K562 (cell line): ENCODE measurements around the gene MYOCD. TPM values are rescaled to one million over a fixed set of nuclear protein-coding genes. Genes with fewer than 3 reads are reported as not detected.

ENCODE experiments used
- ATAC-seq: fragments of 200-7000 bp; cut with Tn5 transposase; 3 replicates; pipeline ENCODE4 v1.9.1; 2020; ENCODE audit warnings: moderate library complexity
- BruUV-seq: library from RNA; stranded (reverse); fragments of 400-500 nt; replicated peaks from 2 replicates; lab custom pipeline; 2021; lab: Mats Ljungman, UMichigan
- CTCF ChIA-PET: fragments of 300-600 bp; formaldehyde crosslinking; extraction: SDS; loops from one replicate; lab custom pipeline; 2021; ENCODE audit warnings: low intra/inter-chr PET ratio; lab: Yijun Ruan, JAX
- POLR2A ChIA-PET: fragments of 300-600, 350-650 bp; sonication (Branson Sonifier 250); formaldehyde crosslinking; extraction: SDS; loops from one replicate; lab custom pipeline; 2021; ENCODE audit warnings: antibody characterized with exemption, inconsistent platforms; lab: Yijun Ruan, JAX
- DNase-seq, 4 experiments: peaks; one replicate each; pipeline versions ENCODE4 v3.0.0 to v3.0.0-alpha.2; 2011 to 2018; ENCODE audit warnings: low spot score in 3 of 4, mixed read lengths in 3 of 4; ENCODE audit errors: extremely low read depth in 1 of 4
- FAIRE-seq: peaks from 2 replicates; lab custom pipeline; 2011; peaks lifted over from hg19 to GRCh38; lab: Jason Lieb, UNC
- H2AFZ ChIP-seq: 2 replicates; pipeline ENCODE4 v1.6.0; 2011; ENCODE audit warnings: low read depth, low read length, control low read depth, inconsistent platforms
- H3K27ac ChIP-seq: fragments of 200-600 bp; 3 replicates; pipeline ENCODE4 v1.8.0; 2011; ENCODE audit warnings: low read depth, mild to moderate bottlenecking, control low read depth, inconsistent platforms, low read length, moderate library complexity, mixed read lengths; ENCODE audit errors: extremely low read depth
- H3K27me3 ChIP-seq, 2 experiments: fragments of 300-600 bp in 1 of 2; 2 replicates in 1 of 2; 3 replicates in 1 of 2; pipeline versions ENCODE4 v1.6.0 to v1.8.0; 2011; ENCODE audit warnings: inconsistent platforms in 2 of 2, low read length in 2 of 2, mild to moderate bottlenecking in 1 of 2, mixed read lengths in 1 of 2, moderate library complexity in 1 of 2; ENCODE audit not compliant: control insufficient read depth in 2 of 2, insufficient read depth in 2 of 2
- H3K36me3 ChIP-seq: fragments of 300-600 bp; 3 replicates; pipeline ENCODE4 v1.8.0; 2011; ENCODE audit warnings: mild to moderate bottlenecking, low read length, inconsistent platforms; ENCODE audit not compliant: control insufficient read depth, insufficient read depth
- H3K4me1 ChIP-seq, 2 experiments: fragments of 200-600 bp in 1 of 2; replicated peaks in 1 of 2; 2 replicates in 1 of 2; 3 replicates in 1 of 2; pipeline versions ENCODE4 v1.5.1 to v1.8.0; 2011; ENCODE audit warnings: inconsistent platforms in 2 of 2, low read length in 2 of 2, mild to moderate bottlenecking in 1 of 2, mixed read lengths in 1 of 2, moderate library complexity in 1 of 2; ENCODE audit not compliant: control insufficient read depth in 2 of 2, insufficient read depth in 2 of 2
- H3K4me2 ChIP-seq: 2 replicates; pipeline ENCODE4 v1.6.1; 2011; ENCODE audit warnings: low read length, control low read depth, inconsistent platforms, mixed read lengths; ENCODE audit not compliant: insufficient read depth
- H3K4me3 ChIP-seq: fragments of 200-600 bp; sonication (generic), shearing (Covaris generic); 2 replicates; pipeline ENCODE4 v1.5.1; 2016; ENCODE audit warnings: control low read depth, inconsistent platforms
- H3K79me2 ChIP-seq: fragments of 200-600 bp; 3 replicates; pipeline ENCODE4 v1.8.0; 2011; ENCODE audit warnings: low read length, inconsistent platforms; ENCODE audit not compliant: control insufficient read depth, insufficient read depth
- H3K9ac ChIP-seq, 2 experiments: 2 replicates each; pipeline versions ENCODE4 v1.6.0 to v1.6.1; 2011; ENCODE audit warnings: low read depth in 2 of 2, low read length in 2 of 2, control low read depth in 1 of 2, inconsistent platforms in 1 of 2, mild to moderate bottlenecking in 1 of 2, mixed read lengths in 1 of 2; ENCODE audit not compliant: insufficient read depth in 1 of 2
- H3K9me1 ChIP-seq: one replicate; pipeline ENCODE4 v1.6.0; 2011; ENCODE audit warnings: inconsistent platforms, mild to moderate bottlenecking, low read length, moderate library complexity; ENCODE audit not compliant: control insufficient read depth, insufficient read depth
- H3K9me3 ChIP-seq: replicated peaks from 2 replicates; pipeline ENCODE4 v1.5.1; 2011; ENCODE audit warnings: low read depth, low read length, inconsistent platforms; ENCODE audit not compliant: control insufficient read depth, insufficient read depth
- H4K20me1 ChIP-seq: replicated peaks from 2 replicates; pipeline ENCODE4 v1.6.1; 2011; ENCODE audit warnings: low read length, inconsistent platforms, mixed read lengths; ENCODE audit not compliant: control insufficient read depth, insufficient read depth
- CBFA2T3 ChIP-seq: fragments of 450-650 bp; IDR thresholded peaks from 2 replicates; pipeline ENCODE4 v1.6.1; 2017
- GABPA ChIP-seq: fragments of 200-800 bp; sonication (Bioruptor generic); conservative IDR thresholded peaks from 2 replicates; pipeline ENCODE4 v1.6.1; 2016; ENCODE audit warnings: low read depth, missing genetic modification characterization, missing compliant biosample characterization
- KHSRP ChIP-seq: fragments of 450-650 bp; IDR thresholded peaks from 2 replicates; pipeline ENCODE4 v1.6.1; 2017
- MTA3 ChIP-seq: fragments of 450-650 bp; formaldehyde crosslinking; IDR thresholded peaks from 2 replicates; pipeline ENCODE4 v1.6.1; 2017; ENCODE audit warnings: mild to moderate bottlenecking, borderline replicate concordance
- NR2F6 ChIP-seq: fragments of 450-650 bp; formaldehyde crosslinking; IDR thresholded peaks from 2 replicates; pipeline ENCODE4 v1.4.0; 2020; ENCODE audit warnings: mild to moderate bottlenecking
- PTBP1 ChIP-seq: fragments of 200-400 bp; formaldehyde crosslinking; IDR thresholded peaks from 2 replicates; pipeline ENCODE4 v1.6.1; 2017; ENCODE audit warnings: low read depth, low read length
- TAL1 ChIP-seq: fragments of 450-650 bp; IDR thresholded peaks from 2 replicates; pipeline ENCODE4 v1.6.1; 2016; ENCODE audit warnings: mild to moderate bottlenecking
- ZNF143 ChIP-seq: sonication (generic); formaldehyde crosslinking; IDR thresholded peaks from 2 replicates; pipeline ENCODE4 v1.9.0; 2022; ENCODE audit warnings: mild to moderate bottlenecking, missing genetic modification reagents
- ZNF445 ChIP-seq: fragments of 250-450 bp; sonication (Bioruptor Pico); IDR thresholded peaks from 2 replicates; pipeline ENCODE4 v1.4.0; 2020; ENCODE audit warnings: low read depth, mild to moderate bottlenecking, moderate library complexity
- WGBS: fragments of 100-300 bp; shearing (Covaris generic); methylation state at CpG from one replicate; pipeline ENCODE4 v1.1.6; 2016; ENCODE audit warnings: low coverage, mixed read lengths; ENCODE audit not compliant: insufficient coverage; ENCODE audit errors: missing lambda C conversion rate; 5-methylcytosine and 5-hydroxymethylcytosine counted together
- in situ Hi-C: fragments of 300-500 bp; cut with MboI; formaldehyde crosslinking; loops from 4 replicates; pipeline ENCODE4 v1.15.0; 2018; ENCODE audit warnings: inconsistent platforms, mixed read lengths
- intact Hi-C: fragments of 100-400 bp; cut with micrococcal nuclease; formaldehyde crosslinking; loops from 2 replicates; pipeline ENCODE4 v1.14.2; 2022
- polyA plus RNA-seq, 8 experiments: library from polyadenylated mRNA; depleted of rRNA in 4 of 8; stranded (reverse) in 5 of 8; unstranded in 3 of 8; fragments of >200 nt; fragmentation: Nextera tagmentation in 2 of 8; fragmentation: Illumina TruSeq in 1 of 8; extraction: Ambion mirVana in 2 of 8; extraction: Trizol in 1 of 8; gene quantifications; 2 replicates each; pipeline versions ENCODE4 v1.2.1 to v1.2.3, GENCODE V29; 2011 to 2014; ENCODE audit warnings: inconsistent platforms in 1 of 8, missing spikeins in 1 of 8
- total RNA-seq, 7 experiments: library from RNA; depleted of rRNA in 6 of 7; stranded (reverse); fragments of >200 nt in 6 of 7; fragmentation: Illumina TruSeq in 2 of 7; extraction: Trizol in 2 of 7; gene quantifications; 2 replicates each; pipeline versions ENCODE4 v1.2.1 to v1.2.3, GENCODE V29; 2011 to 2021; ENCODE audit warnings: low replicate concordance in 1 of 7
- TF ChIP-seq, protein P1 (sequence below): fragments of 250-450 bp; sonication (Bioruptor Pico); IDR thresholded peaks from 2 replicates; pipeline ENCODE4 v1.5.0; 2022; ENCODE audit warnings: mild to moderate bottlenecking
- TF ChIP-seq, protein P2 (sequence below): sonication (generic); formaldehyde crosslinking; IDR thresholded peaks from 2 replicates; pipeline ENCODE4 v1.8.0; 2022; ENCODE audit warnings: missing genetic modification reagents, mild to moderate bottlenecking, moderate library complexity, borderline replicate concordance
- TF ChIP-seq, protein P3 (sequence below), 2 experiments: fragments of 150-350 bp in 1 of 2; IDR thresholded peaks; 2 replicates each; pipeline ENCODE4 v1.6.1; 2012 to 2016; ENCODE audit warnings: low read depth in 2 of 2, low read length in 2 of 2, mild to moderate bottlenecking in 1 of 2, moderate library complexity in 1 of 2
- TF ChIP-seq, protein P4 (sequence below): fragments of 450-650 bp; IDR thresholded peaks from 2 replicates; pipeline ENCODE4 v1.6.1; 2016

MYOCD gene
- total and polyA plus RNA-seq, 9 of the 15 experiments (the other 6 are each of a cell fraction or from before 2014, with no cell fraction given) = not detected

DNA sequence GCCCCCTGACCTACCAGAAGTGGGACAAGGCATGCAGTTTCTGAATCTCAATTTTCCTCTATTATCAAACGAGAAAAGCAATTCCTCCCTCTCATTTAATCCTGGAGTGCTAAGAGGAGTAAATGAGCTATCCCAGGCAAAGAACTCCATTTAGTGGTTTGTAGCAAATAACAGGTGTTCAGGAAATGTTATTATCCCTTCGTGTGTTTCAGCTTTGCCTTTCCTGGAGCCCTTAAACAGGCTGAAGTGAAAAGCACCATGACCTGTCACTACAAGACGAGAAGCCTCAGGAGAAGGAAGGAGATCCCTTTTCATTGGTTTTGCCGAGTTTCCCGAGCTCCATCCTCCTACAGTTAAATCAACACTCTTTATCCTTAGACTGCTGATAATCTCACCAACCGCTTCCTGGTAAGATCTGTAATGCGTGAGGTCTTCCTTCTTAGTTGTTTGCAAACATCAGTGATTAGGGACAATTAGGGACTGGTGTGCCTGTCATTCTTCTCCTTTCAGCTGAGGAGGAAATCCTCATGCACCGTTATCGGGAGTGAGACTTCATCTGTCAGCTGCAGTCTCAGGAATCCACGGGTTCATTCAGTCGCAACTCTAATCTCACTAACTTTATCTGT is 30.8 kb upstream of the MYOCD start:
- H4K20me1 ChIP-seq = no peaks in the 10 kb centered on the region
- no peaks in the 10 kb centered on the region for H3K79me2 ChIP-seq
- H3K9me1 ChIP-seq = no peaks in the 10 kb centered on the region
- FAIRE-seq (no peak), DNase-seq (peak in 1 of 4 experiments; percentile 2), ATAC-seq (no peak)
- ChIA-PET POLR2A (no interaction called here), CTCF (no interaction called here)
- peaks cover 0 to 4% of the 10 kb centered on the region in 2 experiments; a peak in 1 of 5 replicates for H3K27me3 ChIP-seq
- H3K4me1 ChIP-seq = no peaks in the 10 kb centered on the region
- no peak overlapping the region for H2AFZ ChIP-seq
- intact Hi-C loops = no loop called here
- no peaks in the 10 kb centered on the region for H3K36me3 ChIP-seq
- H3K27ac ChIP-seq = no peak overlapping the region
- WGBS = 0% methylated on average over 10 of the region's 11 CpGs
- H3K9me3 ChIP-seq = no peaks in the 10 kb centered on the region
- in situ Hi-C loops = no loop called here
- no peak overlapping the region for H3K4me3 ChIP-seq
- no TSS peak for BruUV-seq
- H3K4me2 ChIP-seq = no peak overlapping the region
- no peak overlapping the region for H3K9ac ChIP-seq
- TF ChIP-seq, protein P1, sequence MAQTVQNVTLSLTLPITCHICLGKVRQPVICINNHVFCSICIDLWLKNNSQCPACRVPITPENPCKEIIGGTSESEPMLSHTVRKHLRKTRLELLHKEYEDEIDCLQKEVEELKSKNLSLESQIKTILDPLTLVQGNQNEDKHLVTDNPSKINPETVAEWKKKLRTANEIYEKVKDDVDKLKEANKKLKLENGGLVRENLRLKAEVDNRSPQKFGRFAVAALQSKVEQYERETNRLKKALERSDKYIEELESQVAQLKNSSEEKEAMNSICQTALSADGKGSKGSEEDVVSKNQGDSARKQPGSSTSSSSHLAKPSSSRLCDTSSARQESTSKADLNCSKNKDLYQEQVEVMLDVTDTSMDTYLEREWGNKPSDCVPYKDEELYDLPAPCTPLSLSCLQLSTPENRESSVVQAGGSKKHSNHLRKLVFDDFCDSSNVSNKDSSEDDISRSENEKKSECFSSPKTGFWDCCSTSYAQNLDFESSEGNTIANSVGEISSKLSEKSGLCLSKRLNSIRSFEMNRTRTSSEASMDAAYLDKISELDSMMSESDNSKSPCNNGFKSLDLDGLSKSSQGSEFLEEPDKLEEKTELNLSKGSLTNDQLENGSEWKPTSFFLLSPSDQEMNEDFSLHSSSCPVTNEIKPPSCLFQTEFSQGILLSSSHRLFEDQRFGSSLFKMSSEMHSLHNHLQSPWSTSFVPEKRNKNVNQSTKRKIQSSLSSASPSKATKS (CRISPR knock-in tag) = no peak
- TF ChIP-seq ZNF143 (CRISPR knock-in tag) = no peak
- TF ChIP-seq TAL1 = peak; percentile 14; the same call in 1 of the 2 replicates
- no peak for TF ChIP-seq PTBP1
- TF ChIP-seq, protein P2, sequence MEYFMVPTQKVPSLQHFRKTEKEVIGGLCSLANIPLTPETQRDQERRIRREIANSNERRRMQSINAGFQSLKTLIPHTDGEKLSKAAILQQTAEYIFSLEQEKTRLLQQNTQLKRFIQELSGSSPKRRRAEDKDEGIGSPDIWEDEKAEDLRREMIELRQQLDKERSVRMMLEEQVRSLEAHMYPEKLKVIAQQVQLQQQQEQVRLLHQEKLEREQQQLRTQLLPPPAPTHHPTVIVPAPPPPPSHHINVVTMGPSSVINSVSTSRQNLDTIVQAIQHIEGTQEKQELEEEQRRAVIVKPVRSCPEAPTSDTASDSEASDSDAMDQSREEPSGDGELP (CRISPR knock-in tag) = no peak
- TF ChIP-seq ZNF445 = no peak
- peak; percentile 50 for TF ChIP-seq CBFA2T3
- no peak for TF ChIP-seq NR2F6 (CRISPR knock-in tag)
- TF ChIP-seq GABPA (tag) = no peak
- TF ChIP-seq MTA3 = no peak
- no peak for TF ChIP-seq KHSRP
- TF ChIP-seq, protein P3, sequence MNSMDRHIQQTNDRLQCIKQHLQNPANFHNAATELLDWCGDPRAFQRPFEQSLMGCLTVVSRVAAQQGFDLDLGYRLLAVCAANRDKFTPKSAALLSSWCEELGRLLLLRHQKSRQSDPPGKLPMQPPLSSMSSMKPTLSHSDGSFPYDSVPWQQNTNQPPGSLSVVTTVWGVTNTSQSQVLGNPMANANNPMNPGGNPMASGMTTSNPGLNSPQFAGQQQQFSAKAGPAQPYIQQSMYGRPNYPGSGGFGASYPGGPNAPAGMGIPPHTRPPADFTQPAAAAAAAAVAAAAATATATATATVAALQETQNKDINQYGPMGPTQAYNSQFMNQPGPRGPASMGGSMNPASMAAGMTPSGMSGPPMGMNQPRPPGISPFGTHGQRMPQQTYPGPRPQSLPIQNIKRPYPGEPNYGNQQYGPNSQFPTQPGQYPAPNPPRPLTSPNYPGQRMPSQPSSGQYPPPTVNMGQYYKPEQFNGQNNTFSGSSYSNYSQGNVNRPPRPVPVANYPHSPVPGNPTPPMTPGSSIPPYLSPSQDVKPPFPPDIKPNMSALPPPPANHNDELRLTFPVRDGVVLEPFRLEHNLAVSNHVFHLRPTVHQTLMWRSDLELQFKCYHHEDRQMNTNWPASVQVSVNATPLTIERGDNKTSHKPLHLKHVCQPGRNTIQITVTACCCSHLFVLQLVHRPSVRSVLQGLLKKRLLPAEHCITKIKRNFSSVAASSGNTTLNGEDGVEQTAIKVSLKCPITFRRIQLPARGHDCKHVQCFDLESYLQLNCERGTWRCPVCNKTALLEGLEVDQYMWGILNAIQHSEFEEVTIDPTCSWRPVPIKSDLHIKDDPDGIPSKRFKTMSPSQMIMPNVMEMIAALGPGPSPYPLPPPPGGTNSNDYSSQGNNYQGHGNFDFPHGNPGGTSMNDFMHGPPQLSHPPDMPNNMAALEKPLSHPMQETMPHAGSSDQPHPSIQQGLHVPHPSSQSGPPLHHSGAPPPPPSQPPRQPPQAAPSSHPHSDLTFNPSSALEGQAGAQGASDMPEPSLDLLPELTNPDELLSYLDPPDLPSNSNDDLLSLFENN (IDR thresholded peaks at IDR 0.05; ENCODE audit: low read depth in 2 of 2, low read length in 2 of 2) = no peak
- TF ChIP-seq, protein P4, sequence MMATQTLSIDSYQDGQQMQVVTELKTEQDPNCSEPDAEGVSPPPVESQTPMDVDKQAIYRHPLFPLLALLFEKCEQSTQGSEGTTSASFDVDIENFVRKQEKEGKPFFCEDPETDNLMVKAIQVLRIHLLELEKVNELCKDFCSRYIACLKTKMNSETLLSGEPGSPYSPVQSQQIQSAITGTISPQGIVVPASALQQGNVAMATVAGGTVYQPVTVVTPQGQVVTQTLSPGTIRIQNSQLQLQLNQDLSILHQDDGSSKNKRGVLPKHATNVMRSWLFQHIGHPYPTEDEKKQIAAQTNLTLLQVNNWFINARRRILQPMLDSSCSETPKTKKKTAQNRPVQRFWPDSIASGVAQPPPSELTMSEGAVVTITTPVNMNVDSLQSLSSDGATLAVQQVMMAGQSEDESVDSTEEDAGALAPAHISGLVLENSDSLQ = peak; percentile 21; the same call in 1 of the 2 replicates
